T-helper 1 cell treated with Interleukin-12 subunit alpha and Interleukin-12 subunit beta and Interleukin-4 antibody, amounts not matched to agents 30 ng/mL and 1 ng/mL, for 36 hours (primary cell): ENCODE results near the gene CLIP4. TPM values are rescaled to one million over a fixed set of nuclear protein-coding genes. Genes with fewer than 3 reads are reported as not detected.

ENCODE experiments used
- intact Hi-C: fragments of 100-400 bp; cut with micrococcal nuclease; formaldehyde crosslinking; loops from one replicate; pipeline ENCODE4 v1.15.1; 2024
- total RNA-seq: library from RNA; stranded (reverse); gene quantifications from 2 replicates; pipeline ENCODE4 v1.2.3, GENCODE V29; 2022

Gene CLIP4
- total RNA-seq, 1 donor from 2014 or later: 29.4 TPM

DNA sequence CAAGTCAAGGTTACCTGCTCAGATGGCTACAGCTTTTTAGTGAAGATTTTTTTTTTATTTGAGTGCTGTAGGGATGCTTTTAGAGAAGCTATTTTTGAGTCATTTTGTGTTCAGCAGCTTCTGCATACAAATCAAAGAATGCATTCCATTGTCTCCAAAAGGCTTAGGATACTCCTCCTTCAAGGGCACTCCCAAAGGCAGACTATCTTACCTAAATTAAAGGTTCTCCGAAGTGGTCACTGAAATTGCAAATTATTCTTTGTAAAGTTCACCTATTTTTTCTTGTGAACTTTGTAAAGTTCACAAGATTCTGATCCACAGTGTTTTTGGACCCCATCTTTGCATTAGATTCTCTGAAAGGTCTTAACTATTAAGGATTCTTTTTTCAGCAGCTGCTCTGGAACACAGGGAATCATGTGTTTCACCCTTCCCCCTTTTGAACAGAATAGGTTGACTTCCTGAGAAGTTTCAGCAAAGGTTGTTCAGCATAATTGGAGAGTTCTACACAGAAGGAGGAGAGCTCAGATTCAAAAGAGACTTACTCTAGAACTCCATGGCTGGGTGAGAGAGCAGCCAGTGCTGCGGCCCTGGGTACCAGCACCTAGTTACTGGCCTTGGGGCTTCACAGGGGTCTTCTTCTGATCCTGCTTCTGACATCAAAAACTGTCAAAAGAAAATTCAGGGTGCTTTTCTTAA lies 14.5 kb downstream of the CLIP4 start:
- intact Hi-C loops: loop anchor here (1.0 kb wide), 2 partner anchors 13 to 118 kb away; no protein-coding TSS in a partner anchor

DNA sequence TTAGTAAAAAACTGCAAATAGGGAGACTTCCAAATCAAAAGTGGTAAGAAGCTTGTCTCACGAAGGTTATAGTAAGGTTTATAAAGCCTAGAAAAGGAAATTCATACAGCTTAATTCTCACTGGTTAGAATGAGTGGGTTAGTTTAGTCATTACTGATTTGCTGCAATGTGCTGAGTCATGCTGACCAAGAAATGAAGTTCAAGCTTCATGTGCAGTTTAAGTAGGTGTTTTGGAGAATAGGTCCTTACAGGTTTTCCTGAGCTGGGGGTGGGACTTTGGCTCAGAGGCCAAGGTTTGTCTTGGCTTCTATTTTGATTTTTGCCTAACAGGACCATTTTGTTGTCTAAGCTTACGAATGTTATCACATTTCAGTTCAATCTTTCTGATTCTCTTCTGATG lies 15.1 kb downstream of the CLIP4 start:
- intact Hi-C loops: loop anchor here (1.0 kb wide), 2 partner anchors 14 to 119 kb away; no protein-coding TSS in a partner anchor

DNA sequence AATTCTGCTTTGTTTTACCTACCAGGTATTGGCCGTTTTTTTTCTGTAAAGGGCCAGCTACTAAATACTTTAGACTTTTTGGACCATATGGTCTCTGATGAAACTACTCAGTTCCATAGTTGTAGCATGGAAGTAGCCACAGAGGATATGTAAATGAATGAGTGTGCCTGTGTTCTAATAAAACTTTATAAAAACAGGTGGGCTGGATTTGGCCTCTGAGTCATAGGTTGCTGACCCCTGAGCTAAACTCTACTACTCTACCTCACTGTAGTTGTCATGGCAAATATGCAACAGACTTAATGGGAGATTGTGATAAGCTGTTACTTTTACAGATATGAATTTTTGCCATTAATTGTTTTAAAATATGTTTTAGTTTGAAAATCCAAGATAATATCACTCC lies 19.7 kb downstream of the CLIP4 start:
- intact Hi-C loops: no loop called here

DNA sequence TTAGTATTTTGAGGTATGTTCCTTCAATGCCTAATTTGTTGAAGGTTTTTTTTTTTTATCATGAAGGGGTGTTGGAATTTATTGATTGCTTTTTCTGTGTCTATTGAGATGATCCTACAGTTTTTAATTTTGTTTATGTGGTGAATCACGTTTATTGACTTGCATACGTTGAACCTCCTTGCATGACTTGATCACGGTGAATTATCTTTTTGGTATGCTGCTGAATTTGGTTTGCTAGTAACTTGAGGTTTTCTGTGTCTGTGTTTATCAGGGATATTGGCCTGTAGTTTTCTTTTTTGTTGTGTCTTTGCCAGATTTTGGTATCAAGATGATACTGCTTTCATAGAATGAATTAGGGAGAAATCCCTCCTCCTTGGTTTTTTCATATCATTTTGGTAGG lies 23.9 kb downstream of the CLIP4 start:
- intact Hi-C loops: no loop called here

DNA sequence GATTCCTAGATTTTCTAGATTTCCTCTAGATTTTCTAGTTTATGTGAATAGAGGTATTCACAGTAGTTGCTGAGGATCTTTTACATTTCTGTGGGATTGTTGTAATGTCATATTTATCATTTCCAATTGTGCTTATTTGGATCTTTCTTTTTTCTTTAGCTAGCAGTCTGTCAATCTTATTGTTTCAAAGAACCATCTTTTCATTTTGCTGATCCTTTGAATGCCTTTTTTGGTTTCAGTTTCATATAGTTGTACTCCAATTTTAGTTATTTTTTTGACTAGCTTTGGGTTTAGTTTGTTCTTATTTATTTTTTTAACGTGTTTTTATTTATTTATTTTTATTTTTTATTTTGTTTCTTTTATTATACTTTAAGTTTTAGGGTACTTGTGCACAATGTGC lies 24.5 kb downstream of the CLIP4 start:
- intact Hi-C loops: no loop called here

DNA sequence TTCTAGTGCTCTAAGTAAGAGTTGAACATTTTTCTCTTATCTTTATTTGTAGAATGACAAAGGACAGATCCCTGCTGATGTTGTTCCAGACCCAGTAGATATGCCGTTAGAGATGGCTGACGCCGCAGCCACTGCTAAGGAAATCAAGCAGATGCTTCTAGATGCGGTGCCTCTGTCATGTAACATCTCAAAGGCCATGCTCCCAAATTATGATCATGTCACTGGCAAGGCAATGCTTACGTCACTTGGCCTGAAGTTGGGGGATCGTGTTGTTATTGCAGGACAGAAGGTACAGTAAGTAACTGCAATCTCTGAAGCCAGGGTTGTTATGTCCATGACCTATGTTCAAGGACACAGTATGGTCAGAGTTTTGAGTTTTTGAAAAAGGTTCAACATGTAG lies 28.4 kb downstream of the CLIP4 start:
- intact Hi-C loops: no loop called here

DNA sequence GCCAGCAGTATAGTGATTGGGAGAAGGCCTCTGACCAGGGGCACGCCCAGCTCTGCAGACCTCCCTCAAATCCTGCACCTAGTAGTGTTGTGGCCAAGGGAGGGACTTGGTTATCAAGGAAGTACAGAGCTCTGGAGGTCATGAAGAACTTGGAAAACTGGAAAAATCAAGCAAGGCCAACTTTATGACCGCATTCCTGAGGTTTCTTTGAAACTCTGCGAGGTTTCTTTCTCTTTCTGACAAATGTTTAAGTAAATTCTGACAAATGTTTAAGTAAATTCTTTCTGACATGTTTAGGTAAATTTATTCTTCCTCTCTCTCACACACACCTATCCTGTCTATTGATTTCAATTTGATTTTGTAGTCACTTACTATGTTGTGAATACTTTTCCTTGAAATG lies 31.0 kb downstream of the CLIP4 start:
- intact Hi-C loops: no loop called here

DNA sequence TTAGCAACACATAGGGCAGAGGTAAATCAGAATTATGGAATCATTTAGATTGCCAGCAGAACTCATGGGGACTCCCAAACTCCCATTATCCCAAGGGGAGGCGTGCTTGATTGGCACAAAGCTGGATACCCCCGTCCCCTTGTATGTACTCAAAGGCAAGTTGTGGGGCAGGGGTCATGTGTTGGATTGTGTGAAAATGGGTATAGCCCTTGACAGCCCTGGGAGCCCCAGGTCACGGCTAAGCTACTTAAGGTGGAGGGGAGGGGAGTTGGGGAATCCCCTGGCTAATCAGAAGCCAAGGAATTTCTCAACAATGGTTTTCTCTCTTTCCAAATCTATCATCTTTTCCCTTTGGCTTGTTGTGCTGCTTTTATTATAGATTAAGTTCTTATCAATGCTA lies 32.7 kb downstream of the CLIP4 start:
- intact Hi-C loops: no loop called here

DNA sequence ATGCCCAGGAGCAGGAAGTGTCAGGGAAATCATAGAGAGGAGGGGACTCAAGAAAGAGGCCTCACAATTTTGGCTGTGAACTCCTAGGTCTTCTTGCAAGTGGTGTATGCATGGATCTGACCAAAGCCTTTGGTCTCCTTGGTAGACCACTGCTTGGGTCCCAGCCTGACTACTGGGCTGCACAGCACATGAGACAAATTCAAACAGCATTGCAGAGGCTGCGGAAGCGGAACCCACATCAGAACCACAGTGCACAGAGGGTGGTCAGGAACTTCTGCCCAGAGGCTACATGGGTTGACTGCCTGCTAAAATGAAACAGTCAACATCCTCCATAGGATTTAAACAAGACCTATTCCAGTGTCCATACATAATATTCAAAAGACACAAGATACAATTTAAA lies 39.4 kb downstream of the CLIP4 start:
- intact Hi-C loops: no loop called here

DNA sequence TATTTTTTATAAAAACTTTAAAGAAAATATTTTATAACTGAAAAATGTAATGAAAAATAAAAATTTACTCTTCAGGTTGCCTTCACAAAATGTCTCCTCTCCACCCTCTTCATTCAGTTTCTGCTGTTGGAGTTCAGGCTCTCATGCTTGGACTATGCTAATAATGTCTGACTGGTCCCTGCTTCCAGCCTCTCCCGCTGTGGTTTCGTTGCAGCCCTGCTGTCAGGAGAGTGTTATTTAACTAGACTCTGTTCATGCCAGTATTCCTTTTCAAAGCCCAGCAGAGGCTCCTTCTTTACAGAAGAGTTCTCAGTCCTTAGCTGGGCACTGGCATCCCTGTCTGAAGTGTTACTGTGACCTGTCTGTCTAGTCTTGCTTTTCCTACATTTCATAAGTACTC lies 40.4 kb downstream of the CLIP4 start:
- intact Hi-C loops: no loop called here

DNA sequence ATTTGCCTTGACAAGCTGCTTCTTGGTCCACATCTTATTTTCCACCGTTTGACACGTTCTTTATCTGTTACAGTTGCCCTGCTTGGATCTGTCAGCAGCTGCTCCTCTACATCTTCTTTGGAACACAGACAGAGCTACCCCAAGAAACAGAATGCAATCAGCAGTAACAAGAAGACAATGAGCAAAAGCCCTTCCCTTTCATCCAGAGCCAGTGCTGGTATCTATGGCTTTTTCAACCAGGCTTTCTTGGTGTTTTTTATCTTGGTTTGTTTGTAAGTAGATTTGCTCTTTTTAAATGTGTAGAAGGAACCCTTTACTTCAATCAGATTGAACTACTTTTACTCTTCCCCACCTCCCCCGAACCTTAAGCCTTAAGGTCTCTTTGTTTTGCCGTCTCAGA lies 41.9 kb downstream of the CLIP4 start:
- intact Hi-C loops: no loop called here

DNA sequence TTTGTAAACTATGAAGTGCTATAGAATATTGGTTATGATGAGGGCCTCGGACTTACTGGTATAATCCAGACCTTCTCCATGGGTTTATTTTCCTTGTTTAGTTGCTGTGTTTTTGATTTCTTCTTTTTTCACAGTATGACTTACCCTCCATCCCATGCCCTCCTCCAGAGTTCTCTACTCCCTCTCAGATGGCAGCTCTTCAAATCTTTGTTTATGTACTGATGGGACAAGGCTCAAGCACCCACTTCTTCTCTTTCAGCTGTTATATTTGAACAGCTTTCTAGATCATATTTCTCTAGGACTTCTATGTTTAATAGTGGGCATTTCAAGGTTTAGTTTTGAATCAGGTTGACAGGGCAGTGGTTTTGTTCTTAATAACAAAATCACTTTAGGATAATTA lies 43.9 kb downstream of the CLIP4 start:
- intact Hi-C loops: no loop called here

DNA sequence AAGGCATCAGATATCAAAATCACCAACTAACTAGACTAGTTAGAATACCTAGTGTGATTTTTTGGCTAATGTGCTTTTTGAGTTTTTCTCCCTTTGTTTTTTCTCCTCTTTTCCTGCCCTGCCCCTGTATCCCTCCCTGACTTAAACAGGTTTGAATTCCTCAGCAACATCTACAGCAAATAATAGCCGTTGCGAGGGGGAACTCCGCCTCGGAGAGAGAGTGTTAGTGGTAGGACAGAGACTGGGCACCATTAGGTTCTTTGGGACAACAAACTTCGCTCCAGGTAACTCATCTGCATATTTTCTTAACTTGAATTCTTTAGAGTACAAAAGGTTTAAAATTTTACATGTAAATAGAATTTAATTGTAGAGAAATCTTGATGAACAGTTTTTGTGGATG lies 45.0 kb downstream of the CLIP4 start:
- intact Hi-C loops: no loop called here

DNA sequence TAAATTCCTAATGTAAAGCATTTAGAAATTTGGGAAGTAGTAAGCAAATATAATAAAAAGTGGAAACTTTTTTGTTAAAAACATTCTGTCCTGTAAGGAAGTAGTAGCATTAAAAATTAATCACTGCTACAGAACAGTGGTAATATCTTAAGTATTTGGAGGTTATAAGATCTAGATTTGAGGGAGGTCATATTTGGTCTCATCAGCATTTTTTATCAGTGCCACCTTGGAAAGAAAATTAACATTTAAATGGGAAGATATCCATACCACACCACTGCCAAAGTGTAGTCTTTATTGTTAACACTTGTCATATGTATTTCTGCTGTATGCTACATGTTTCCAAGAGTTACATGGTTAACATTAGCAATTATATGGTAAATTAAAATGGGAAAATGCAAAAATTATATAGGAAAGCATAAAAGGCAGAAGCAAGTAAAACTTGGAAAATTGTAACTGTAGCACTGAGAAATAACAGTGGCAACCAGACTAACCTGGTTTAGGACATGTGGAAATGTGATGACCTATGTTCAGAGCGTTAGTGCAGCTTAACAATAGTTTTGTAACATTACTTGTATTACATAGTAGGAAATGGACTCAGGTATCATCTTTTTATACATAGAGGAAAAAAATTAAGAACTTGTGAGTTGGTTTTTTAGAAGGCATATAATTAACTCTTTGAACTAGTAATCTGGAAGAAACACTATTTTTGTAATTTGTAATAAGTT lies 47.2 kb downstream of the CLIP4 start:
- intact Hi-C loops: no loop called here

DNA sequence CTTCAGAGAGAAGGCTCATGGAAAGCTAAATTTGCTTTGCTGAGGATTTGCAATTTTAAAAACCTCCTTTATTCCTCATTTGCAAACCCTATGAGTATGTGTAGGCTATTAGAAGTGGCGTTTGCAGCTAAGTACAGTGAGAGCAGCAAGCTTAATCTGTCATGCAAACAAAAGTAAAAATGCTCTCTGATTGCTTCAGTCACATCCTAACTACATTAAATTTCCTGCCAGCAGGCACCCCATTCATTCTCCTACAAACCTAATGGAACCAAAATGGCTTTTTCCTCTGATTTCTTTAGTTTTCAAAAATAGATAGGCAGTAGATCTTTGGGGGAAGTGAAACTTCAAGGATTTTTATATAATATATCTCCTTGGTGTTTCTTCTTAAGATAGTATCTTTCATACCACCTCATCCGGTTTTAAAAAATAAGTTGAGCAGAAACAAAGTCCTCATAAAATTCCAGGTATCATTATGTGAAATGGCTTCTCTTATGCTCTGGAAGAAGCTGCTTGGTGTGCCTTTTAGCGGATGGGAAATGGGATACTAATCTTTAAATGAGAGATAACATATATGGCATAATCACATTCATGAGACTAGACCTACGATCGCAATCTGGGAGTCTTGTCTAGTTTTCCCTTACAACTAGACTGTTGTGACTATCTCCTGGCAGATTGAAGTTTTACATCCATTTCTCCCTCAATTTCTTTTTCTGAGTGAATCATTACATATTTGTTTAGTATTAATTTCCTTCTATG lies 49.1 kb downstream of the CLIP4 start:
- intact Hi-C loops: no loop called here

DNA sequence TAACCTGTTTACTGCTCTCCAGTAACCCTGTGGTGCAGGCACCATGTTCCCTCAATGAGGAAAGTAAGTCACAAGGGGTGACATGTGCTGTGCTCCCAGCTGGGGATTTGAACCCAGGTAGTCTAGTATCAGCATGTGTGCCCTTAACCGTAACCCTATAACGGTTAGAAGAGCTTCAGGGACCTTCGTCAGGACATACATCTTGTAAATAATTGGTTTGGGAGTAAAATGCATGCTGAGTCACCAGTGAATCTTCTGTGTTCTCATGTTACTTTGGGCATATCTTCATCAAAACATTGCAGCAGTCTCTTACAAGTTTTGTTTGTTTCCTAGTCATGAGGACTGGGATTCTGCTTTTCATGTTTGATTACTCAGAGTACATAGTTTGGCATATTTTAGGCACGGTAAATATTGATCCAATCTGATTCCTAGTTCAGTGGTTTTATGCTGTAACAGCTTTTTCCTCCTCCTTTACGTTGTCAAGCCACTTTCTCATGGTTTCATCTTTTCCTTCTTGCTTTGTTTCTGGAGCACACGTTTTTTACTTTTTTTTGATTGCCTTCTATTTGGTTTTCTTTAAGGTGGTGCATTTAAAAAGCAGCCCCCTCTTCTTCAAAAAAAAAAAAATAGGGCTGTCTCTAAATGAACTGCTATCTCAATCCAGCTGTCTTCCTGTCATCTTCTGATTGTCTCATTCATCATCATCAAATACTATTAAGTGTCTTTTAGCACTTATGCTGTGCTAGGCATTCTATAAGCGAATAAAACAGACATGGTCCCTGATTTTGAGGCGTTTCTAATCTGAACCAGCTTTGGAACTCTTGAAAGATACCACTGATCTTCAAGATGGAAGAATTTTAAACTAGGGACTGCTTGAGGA lies 50.4 kb downstream of the CLIP4 start:
- intact Hi-C loops: no loop called here

DNA sequence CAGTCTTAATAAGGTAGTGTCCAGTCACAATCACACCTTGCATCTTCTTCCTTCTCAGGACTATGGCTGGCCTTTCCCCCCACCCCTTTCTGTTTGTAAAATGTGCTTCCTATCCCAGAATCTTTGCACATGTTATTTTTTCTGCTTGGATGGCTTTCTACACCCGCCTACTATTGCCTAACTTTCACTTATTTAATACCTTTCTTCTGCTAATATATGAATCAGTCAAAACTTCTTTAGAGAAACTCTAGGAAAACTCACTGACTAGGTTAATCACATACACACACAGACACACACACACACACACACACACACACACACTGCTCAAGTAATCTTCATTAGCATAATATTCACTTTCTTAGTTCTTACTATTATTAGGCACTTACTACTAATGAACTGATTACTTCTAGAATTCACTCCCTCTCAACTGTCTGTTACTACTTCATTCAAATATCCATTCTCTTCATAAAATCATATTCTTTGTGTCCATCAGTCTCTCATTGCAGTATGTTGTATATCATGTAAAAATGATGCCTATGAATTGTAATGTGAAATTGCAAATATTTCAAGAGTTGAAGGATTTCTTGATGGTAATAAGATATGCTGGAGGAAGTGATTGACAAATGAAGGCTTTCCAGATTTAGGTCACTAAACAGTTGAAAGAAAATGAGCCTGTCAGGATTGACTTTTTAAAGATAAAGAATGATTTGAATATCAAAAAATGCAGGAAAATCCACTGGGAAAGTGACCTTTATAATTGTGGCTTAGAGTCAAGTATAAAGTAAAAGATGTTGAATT lies 51.2 kb downstream of the CLIP4 start:
- intact Hi-C loops: no loop called here

DNA sequence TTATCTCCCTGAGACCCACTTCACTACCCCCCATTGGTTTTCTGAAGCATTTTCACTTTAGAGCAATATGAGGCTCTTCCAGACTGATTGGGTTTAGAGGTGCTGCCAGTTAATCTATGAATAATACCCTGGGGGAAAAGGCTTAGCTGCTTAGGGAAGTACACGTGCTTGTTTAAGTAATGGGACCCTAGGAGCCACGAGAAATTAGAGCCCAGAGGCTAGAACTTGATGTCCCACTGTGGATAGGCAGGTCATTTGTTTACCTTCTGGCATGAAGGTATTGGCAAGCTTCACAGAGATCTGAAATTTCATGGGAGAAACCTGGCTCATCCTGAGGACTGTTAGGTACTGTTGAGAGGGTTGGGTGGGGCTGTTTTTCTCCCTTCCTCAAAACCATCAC lies 59.7 kb downstream of the CLIP4 start:
- intact Hi-C loops: no loop called here

DNA sequence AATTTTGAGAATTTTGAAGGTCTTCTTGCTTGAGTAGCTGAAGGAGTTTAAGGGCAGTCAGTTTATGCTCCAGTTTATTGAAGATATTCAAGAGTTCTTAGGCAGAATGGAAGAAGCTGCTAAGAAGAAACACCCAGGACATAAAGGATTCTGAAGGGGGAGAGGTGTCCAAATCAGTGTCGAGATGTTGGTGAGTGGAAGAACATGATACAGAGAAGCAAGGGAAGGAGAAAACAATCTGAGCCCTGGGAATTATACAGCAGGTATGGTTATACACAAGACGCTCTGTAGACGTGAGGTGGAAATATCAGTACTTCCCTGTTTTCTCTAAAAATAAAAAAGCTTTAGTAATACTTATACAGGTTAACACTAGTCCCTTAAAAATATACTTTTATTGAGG lies 60.1 kb downstream of the CLIP4 start:
- intact Hi-C loops: no loop called here

DNA sequence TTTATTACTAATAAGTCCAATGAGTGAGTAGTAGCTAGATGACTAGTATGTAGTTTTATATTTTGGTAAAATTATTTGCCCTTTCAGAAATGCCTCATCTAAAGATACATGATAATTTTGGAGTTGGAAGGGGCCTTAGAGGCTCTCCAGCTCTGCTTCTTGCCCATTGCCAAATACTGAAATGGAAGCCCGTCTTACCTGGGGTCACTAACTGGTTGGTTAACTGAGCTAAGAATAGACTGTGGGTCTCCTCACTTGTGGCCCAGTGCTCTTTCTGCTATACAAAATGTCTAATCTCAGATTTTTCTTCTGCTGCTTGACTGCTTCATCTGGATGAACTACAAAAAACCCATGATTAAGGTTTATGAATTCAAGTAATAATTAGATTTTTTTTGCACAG lies 67.1 kb downstream of the CLIP4 start:
- intact Hi-C loops: no loop called here

DNA sequence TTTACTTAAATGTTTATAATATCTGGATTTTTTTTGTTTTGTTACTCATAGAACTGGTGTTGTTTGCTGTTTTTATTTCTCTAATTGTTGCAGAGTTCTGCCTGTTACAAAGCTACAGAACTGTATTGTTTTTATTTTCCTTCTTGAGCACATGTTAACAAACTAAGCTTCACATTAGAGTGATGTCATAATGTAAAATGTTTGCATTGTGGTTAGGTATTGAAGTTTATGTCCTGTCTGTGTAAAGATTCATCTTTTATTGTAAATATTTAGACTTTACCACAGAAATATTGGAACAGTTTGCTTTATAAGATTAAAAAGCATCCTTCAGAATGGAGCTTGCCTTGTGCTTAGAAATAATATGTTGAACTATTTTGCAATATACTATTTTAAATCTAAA lies 67.7 kb downstream of the CLIP4 start:
- intact Hi-C loops: no loop called here
